GM12892 (cell line): ENCODE data around the gene ARHGAP26.

ENCODE experiments used
- POLR2A ChIP-seq: IDR thresholded peaks from 2 replicates; pipeline ENCODE4 v1.6.1; 2011; ENCODE audit warnings: low read depth, low read length, control low read depth
- POLR2AphosphoS5 ChIP-seq: IDR thresholded peaks from 2 replicates; pipeline ENCODE4 v1.6.1; 2011; ENCODE audit warnings: low read depth, low read length, control low read depth
- TAF1 ChIP-seq: IDR thresholded peaks from 2 replicates; pipeline ENCODE4 v1.6.1; 2011; ENCODE audit warnings: low read depth, mild to moderate bottlenecking, control low read depth, low read length, borderline replicate concordance

- no peak for TF ChIP-seq POLR2A
- no peak for TF ChIP-seq TAF1
- TF ChIP-seq POLR2AphosphoS5, result no peak
Observed at GRCh38 chr5:143166661-143167420, 396.7 kb downstream of the ARHGAP26 start.
